Heart left ventricle (tissue), 13 donors: ENCODE results near the gene ABCA12.

Source experiments
- POLR2A ChIP-seq, 2 donors: fragments of 450-650 bp; IDR thresholded peaks; one replicate each; pipeline ENCODE4 v1.6.1; 2017; ENCODE audit warnings: antibody characterized with exemption in 2 of 2, mild to moderate bottlenecking in 2 of 2, moderate library complexity in 2 of 2
- TF ChIP-seq, protein P1 (sequence below), 12 donors: fragments of 200-600 bp; sonication (generic) in 4 of 12; IDR thresholded peaks; one replicate each; pipeline versions ENCODE4 v1.5.0 to v1.8.0; 2018 to 2022; ENCODE audit warnings: antibody characterized with exemption in 12 of 12, mild to moderate bottlenecking in 5 of 12
- donor health status: ischemic (EF 13 %, LVEDD 7.1; RV severe dilation, severe dysfunction).
- donor health status: DM: no; HTN: yes; CAD: no.
- donor health status: DM: no; HTN: no; CAD: no.
- donor health status: ischemic (EF 25% LVEDD 6.9; RV normal size, moderate dysfunction).
- donor health status: ischemic (EF 25% LVEDD 5.7; RV mildly dilated, moderate dysfunction).
- donor health status: ischemic (EF 35%, LVEDD 5.7; RV mildly dilated, moderate dysfunction).
- donor health status: nonischemic (EF 11% LVEDD 7.7; RV severe dilation, severe dysfunction).
- donor health status: DM: yes; HTN: yes; CAD: no.
- donor health status: PGD.
- donor health status: ischemic (EF 29% LVEDD 5.4; RV normal size, mild dysfunction).
- donor health status: nonischemic (EF 23%, LVEDD 6.1; RV moderate dilation, normal function).

DNA sequence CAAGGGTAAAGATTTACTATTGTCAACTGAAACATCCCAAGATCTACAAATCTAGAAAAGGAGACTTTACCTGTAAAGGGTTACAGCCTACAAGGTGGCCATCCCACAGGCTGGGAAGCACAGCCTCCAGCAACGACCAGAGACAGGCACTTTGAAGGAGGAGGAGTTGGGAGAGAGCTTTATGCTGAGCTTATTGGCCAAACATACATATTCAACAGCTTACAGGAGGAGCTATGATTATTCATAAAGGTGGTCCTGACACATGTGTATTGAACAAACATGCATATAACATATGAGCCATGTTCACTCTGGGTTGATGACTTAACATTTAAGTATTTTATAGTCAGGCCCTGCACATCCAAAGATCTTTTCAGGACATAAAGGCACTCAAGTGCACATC, 11.1 kb upstream of the ABCA12 start:
- TF ChIP-seq, protein P1, sequence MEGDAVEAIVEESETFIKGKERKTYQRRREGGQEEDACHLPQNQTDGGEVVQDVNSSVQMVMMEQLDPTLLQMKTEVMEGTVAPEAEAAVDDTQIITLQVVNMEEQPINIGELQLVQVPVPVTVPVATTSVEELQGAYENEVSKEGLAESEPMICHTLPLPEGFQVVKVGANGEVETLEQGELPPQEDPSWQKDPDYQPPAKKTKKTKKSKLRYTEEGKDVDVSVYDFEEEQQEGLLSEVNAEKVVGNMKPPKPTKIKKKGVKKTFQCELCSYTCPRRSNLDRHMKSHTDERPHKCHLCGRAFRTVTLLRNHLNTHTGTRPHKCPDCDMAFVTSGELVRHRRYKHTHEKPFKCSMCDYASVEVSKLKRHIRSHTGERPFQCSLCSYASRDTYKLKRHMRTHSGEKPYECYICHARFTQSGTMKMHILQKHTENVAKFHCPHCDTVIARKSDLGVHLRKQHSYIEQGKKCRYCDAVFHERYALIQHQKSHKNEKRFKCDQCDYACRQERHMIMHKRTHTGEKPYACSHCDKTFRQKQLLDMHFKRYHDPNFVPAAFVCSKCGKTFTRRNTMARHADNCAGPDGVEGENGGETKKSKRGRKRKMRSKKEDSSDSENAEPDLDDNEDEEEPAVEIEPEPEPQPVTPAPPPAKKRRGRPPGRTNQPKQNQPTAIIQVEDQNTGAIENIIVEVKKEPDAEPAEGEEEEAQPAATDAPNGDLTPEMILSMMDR (IDR thresholded peaks at IDR 0.05) = no peak
- no peak for TF ChIP-seq POLR2A (IDR thresholded peaks at IDR 0.05)
